ENCODE results near the gene PJA2. TPM values are rescaled to one million over a fixed set of nuclear protein-coding genes. Genes with fewer than 3 reads are reported as not detected.
A peak's percentile ranks its signal among the peaks of the same experiment; 100 is the strongest.

The PJA2 gene
- total and polyA plus RNA-seq, 9 of the 15 experiments (the other 6 are each of a cell fraction or from before 2014, with no cell fraction given): 25.1 to 82.1 (median 50.1) TPM

DNA sequence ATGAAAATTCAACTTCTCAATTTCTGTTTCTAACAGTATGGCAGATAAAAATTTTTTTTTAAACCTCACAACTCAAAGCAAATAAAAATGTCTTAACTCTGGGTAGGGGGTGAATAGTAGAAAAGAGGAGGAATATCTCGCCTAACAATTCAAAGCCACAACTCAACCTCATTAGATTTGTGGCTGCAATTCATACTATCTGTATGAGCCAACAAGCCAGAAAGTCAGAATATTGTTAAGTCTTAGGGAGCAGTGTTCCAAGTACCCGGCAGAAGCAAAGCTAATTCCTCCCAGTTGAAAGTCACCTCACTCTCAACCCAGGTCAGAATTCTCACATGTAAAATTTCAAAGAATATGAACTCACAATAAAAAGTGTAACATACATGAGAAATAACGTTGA lies 15.0 kb downstream of the PJA2 start:
- intact Hi-C loops (cut with micrococcal nuclease) (no loop called here), in situ Hi-C loops (cut with MboI) (no loop called here)
- Histone ChIP-seq H3K9ac (ENCODE audit: insufficient read depth in 1 of 2, low read depth in 2 of 2, low read length in 2 of 2) (no peak overlapping the region), H3K79me2 (ENCODE audit: control insufficient read depth, insufficient read depth, low read length) (peaks cover 95% of the 10 kb centered on the region), H3K9me3 (replicated peaks; ENCODE audit: control insufficient read depth, insufficient read depth, low read depth, low read length) (no peaks in the 10 kb centered on the region), H3K36me3 (ENCODE audit: control insufficient read depth, insufficient read depth, low read length) (no peaks in the 10 kb centered on the region), H2AFZ (ENCODE audit: low read depth, low read length) (no peak overlapping the region), H3K4me1 (replicated peaks in 1 of 2; ENCODE audit: control insufficient read depth in 2 of 2, insufficient read depth in 2 of 2, low read length in 2 of 2) (peaks cover 7 to 17% of the 10 kb centered on the region in 2 experiments), H3K9me1 (ENCODE audit: control insufficient read depth, insufficient read depth, low read length) (no peaks in the 10 kb centered on the region), H4K20me1 (replicated peaks; ENCODE audit: control insufficient read depth, insufficient read depth, low read length) (peaks cover 6% of the 10 kb centered on the region), H3K4me2 (ENCODE audit: insufficient read depth, low read length) (no peak overlapping the region), H3K27me3 (ENCODE audit: control insufficient read depth in 2 of 2, insufficient read depth in 2 of 2, low read length in 2 of 2) (no peaks in the 10 kb centered on the region), H3K4me3 (no peak overlapping the region), H3K27ac (ENCODE audit: extremely low read depth, low read depth, low read length) (no peak overlapping the region)
- TF ChIP-seq TCF3 (CRISPR knock-in tag; IDR thresholded peaks at IDR 0.05): 0 out of 2 replicates have a peak, but pooled peaks have one; percentile 9
- no peak for TF ChIP-seq BRF2 (IDR thresholded peaks at IDR 0.05; ENCODE audit: borderline replicate concordance, insufficient read depth, insufficient read length)
- FAIRE-seq: peak; percentile 37
- peak; percentile 29 for ATAC-seq
- CTCF ChIA-PET (ENCODE audit: low intra/inter-chr PET ratio): no interaction called here
- no TSS peak for BruUV-seq (replicated peaks)
- 9% methylated on average over 3 of the region's 3 CpGs for WGBS (ENCODE audit: insufficient coverage, low coverage, missing lambda C conversion rate)
- POLR2A ChIA-PET: interaction anchor here (1.2 kb wide), 1 partner anchor 15 kb away, joined by 3 read pairs; the partner anchor contains the start of gene PJA2
- DNase-seq (ENCODE audit: extremely low read depth in 1 of 4, low spot score in 3 of 4): no peak

DNA sequence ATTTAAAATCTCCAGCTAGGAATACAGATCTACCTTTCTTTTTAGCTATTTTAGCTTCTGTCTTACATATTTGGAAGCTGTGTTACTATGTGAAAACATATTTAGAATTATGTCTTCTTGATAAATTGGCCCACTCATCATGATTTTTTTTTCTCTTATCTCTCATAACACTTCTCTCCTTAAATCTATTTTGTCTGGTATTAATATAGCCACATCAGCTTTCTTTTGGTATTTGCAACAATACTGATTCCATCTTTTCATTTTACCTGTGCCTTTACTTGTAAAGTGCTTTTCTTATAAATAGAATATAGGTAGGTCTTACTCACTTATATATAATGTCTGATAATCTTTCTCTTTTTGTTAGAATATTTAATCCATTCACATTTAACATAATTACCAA lies 19.6 kb downstream of the PJA2 start:
- Histone ChIP-seq H3K36me3 (ENCODE audit: control insufficient read depth, insufficient read depth, low read length) (0 out of 3 replicates have a peak, but pooled peaks cover 2% of the 10 kb centered on the region), H3K9me3 (replicated peaks; ENCODE audit: control insufficient read depth, insufficient read depth, low read depth, low read length) (no peaks in the 10 kb centered on the region), H4K20me1 (replicated peaks; ENCODE audit: control insufficient read depth, insufficient read depth, low read length) (peaks cover 7% of the 10 kb centered on the region), H3K9me1 (ENCODE audit: control insufficient read depth, insufficient read depth, low read length) (no peaks in the 10 kb centered on the region), H3K27me3 (ENCODE audit: control insufficient read depth in 2 of 2, insufficient read depth in 2 of 2, low read length in 2 of 2) (no peaks in the 10 kb centered on the region), H3K4me1 (replicated peaks in 1 of 2; ENCODE audit: control insufficient read depth in 2 of 2, insufficient read depth in 2 of 2, low read length in 2 of 2) (peaks cover 2 to 20% of the 10 kb centered on the region in 2 experiments), H3K27ac (ENCODE audit: extremely low read depth, low read depth, low read length) (no peak overlapping the region), H2AFZ (ENCODE audit: low read depth, low read length) (no peak overlapping the region), H3K79me2 (ENCODE audit: control insufficient read depth, insufficient read depth, low read length) (peaks cover 100% of the 10 kb centered on the region), H3K9ac (ENCODE audit: insufficient read depth in 1 of 2, low read depth in 2 of 2, low read length in 2 of 2) (no peak overlapping the region), H3K4me2 (ENCODE audit: insufficient read depth, low read length) (no peak overlapping the region), H3K4me3 (no peak overlapping the region)
- DNase-seq (ENCODE audit: extremely low read depth in 1 of 4, low spot score in 3 of 4): no peak
- in situ Hi-C loops (cut with MboI): no loop called here
- POLR2A ChIA-PET: interaction anchor here (0.5 to 1.0 kb wide), 4 partner anchors 9 to 1718 kb away, joined by 3 to 5 read pairs (median 3); no protein-coding TSS in a partner anchor
- CTCF ChIA-PET (ENCODE audit: low intra/inter-chr PET ratio): no interaction called here
- BruUV-seq (replicated peaks): no TSS peak
- ATAC-seq: no peak
- intact Hi-C loops (cut with micrococcal nuclease): no loop called here
- FAIRE-seq: no peak
- TF ChIP-seq C11orf30 (IDR thresholded peaks at IDR 0.05; ENCODE audit: low read depth) (peak; percentile 59; the same call in 1 of the 2 replicates), ZNF639 (CRISPR knock-in tag; conservative IDR thresholded peaks at IDR 0.05 in 1 of 2, IDR thresholded peaks at IDR 0.05 in 1 of 2) (no peak), BACH1 (tag; IDR thresholded peaks at IDR 0.05) (no peak), POLR2A (conservative IDR thresholded peaks at IDR 0.05) (no peak), ZNF175 (CRISPR knock-in tag; IDR thresholded peaks at IDR 0.05; ENCODE audit: low read depth) (no peak), MAFG (tag; conservative IDR thresholded peaks at IDR 0.05) (peak; percentile 35; the same call in 1 of the 2 replicates), GATAD2A (IDR thresholded peaks at IDR 0.05) (no peak), ZFPM2 (CRISPR knock-in tag; IDR thresholded peaks at IDR 0.05) (no peak), TCFL5 (CRISPR knock-in tag; conservative IDR thresholded peaks at IDR 0.05) (no peak), NCOA2 (IDR thresholded peaks at IDR 0.05; ENCODE audit: partially characterized antibody in 2 of 2) (no peak)
- TF ChIP-seq, protein P1, sequence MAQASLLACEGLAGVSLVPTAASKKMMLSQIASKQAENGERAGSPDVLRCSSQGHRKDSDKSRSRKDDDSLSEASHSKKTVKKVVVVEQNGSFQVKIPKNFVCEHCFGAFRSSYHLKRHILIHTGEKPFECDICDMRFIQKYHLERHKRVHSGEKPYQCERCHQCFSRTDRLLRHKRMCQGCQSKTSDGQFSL (CRISPR knock-in tag; IDR thresholded peaks at IDR 0.05): no peak
- TF ChIP-seq, protein P1 (tag; IDR thresholded peaks at IDR 0.05): no peak
